ENCODE measurements around the gene MXD3.

GRCh38 chr5:177358370-177358819 lies 46.7 kb upstream of the MXD3 start:
- TF ChIP-seq POLR2AphosphoS5 (IDR thresholded peaks at IDR 0.05; ENCODE audit: low read depth, low read length): no peak
- no peak for TF ChIP-seq SIN3A (IDR thresholded peaks at IDR 0.05; ENCODE audit: borderline replicate concordance, insufficient read depth, low read length)

All from PFSK-1 (cell line).